ENCODE results near the gene NLGN4Y. TPM values are rescaled to one million over a fixed set of nuclear protein-coding genes. Genes with fewer than 3 reads are reported as not detected.

NLGN4Y gene
- total RNA-seq, 4 donors from 2014 or later, result 0.07 to 47.0 (median 15.0) TPM

DNA sequence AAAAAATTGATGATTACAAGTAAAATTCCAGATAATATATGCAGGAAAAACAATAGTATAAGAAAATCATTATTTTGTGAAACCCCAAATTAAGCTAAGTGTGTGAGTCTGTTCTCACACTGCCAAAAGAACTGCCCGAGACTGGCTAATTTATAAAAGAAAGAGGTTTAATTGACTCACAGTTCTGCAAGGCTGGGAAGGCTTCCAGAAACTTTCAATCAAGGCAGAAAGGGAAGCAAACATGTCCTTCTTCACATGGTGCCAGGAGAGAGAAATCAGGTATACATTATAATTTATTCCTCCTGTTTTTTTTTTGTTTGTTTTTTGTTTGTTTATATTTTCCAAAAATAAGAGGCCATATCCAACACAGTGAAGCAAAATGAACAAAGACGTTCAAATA is 276.8 kb downstream of the NLGN4Y start:
- ATAC-seq, result no peak
- no CpG with 5 or more reads among the region's 2 CpGs for WGBS, 2 donors (ENCODE audit: low coverage in 1 of 2)
- H3K27me3 ChIP-seq, result no peaks in the 10 kb centered on the region

DNA sequence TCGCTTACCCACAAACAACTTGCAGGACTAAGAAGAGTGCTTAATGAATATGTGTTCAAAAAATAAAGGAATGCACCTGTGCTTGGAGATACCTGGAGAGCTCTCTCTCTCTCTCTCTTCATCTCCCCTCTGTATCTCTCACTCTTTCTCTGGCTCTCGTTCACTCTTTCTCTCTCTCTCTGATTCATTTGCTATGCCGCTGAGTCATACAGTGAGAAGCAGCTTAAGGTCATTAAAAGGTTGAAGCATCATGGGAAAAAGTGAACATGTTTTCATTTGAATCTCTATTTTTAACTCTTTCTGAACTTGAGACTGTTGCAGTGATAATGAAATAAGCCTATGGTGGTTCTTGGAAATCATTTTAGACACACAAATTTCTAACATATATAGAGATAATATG is 277.8 kb downstream of the NLGN4Y start:
- Histone ChIP-seq H3K36me3 (no peaks in the 10 kb centered on the region), H3K9me3 (no peaks in the 10 kb centered on the region), H3K27ac (no peak overlapping the region), H3K27me3 (no peaks in the 10 kb centered on the region), H3K4me1 (no peaks in the 10 kb centered on the region), H3K4me3 (no peak overlapping the region)
- no peak for TF ChIP-seq EP300 (IDR thresholded peaks at IDR 0.05)
- TF ChIP-seq, protein P1, sequence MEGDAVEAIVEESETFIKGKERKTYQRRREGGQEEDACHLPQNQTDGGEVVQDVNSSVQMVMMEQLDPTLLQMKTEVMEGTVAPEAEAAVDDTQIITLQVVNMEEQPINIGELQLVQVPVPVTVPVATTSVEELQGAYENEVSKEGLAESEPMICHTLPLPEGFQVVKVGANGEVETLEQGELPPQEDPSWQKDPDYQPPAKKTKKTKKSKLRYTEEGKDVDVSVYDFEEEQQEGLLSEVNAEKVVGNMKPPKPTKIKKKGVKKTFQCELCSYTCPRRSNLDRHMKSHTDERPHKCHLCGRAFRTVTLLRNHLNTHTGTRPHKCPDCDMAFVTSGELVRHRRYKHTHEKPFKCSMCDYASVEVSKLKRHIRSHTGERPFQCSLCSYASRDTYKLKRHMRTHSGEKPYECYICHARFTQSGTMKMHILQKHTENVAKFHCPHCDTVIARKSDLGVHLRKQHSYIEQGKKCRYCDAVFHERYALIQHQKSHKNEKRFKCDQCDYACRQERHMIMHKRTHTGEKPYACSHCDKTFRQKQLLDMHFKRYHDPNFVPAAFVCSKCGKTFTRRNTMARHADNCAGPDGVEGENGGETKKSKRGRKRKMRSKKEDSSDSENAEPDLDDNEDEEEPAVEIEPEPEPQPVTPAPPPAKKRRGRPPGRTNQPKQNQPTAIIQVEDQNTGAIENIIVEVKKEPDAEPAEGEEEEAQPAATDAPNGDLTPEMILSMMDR (IDR thresholded peaks at IDR 0.05), result no peak
- TF ChIP-seq POLR2A (IDR thresholded peaks at IDR 0.05), result no peak
- no peak for TF ChIP-seq POLR2AphosphoS5 (IDR thresholded peaks at IDR 0.05)
- no peak for ATAC-seq
- no CpG with 5 or more reads among the region's 3 CpGs for whole genome bisulfite sequencing, 2 donors (ENCODE audit: low coverage in 1 of 2)

More for the DNA sequence above, 276.8 kb downstream of the NLGN4Y start:
- Histone ChIP-seq H3K4me1 (no peaks in the 10 kb centered on the region), H3K36me3 (no peaks in the 10 kb centered on the region), H3K4me3 (no peak overlapping the region), H3K27ac (no peak overlapping the region), H3K9me3 (no peaks in the 10 kb centered on the region)
- no peak for TF ChIP-seq POLR2A (IDR thresholded peaks at IDR 0.05)
- no peak for TF ChIP-seq EP300 (IDR thresholded peaks at IDR 0.05)
- TF ChIP-seq, protein P1 (IDR thresholded peaks at IDR 0.05), result no peak
- no peak for TF ChIP-seq POLR2AphosphoS5 (IDR thresholded peaks at IDR 0.05)

DNA sequence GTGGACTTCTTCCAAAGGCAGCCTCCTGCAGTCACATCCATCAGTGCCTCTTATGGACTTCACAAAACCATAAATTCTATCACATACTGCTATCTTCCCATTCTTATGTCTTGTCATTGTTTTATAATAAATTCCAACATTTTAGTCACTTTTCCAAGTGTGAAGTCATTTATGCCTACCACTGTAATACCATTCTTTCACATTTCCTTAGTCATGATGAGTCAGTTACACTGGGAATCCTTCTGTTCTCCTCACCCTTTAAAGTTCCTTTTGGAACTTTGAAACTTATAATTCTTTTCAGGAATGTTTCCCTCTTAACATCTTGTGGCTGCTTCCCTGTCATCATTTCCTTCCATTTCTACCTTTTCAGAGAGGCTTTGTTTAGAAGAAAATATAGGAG is 279.7 kb downstream of the NLGN4Y start:
- H3K4me1 ChIP-seq, result no peaks in the 10 kb centered on the region
- no peaks in the 10 kb centered on the region for H3K27me3 ChIP-seq
- H3K36me3 ChIP-seq, result no peaks in the 10 kb centered on the region
- H3K4me3 ChIP-seq, result no peak overlapping the region
- ATAC-seq, result no peak
- H3K27ac ChIP-seq, result no peak overlapping the region
- H3K9me3 ChIP-seq, result no peaks in the 10 kb centered on the region
- TF ChIP-seq EP300 (IDR thresholded peaks at IDR 0.05) (no peak), POLR2A (IDR thresholded peaks at IDR 0.05) (no peak), POLR2AphosphoS5 (IDR thresholded peaks at IDR 0.05) (no peak)
- TF ChIP-seq, protein P1 (IDR thresholded peaks at IDR 0.05), result no peak

DNA sequence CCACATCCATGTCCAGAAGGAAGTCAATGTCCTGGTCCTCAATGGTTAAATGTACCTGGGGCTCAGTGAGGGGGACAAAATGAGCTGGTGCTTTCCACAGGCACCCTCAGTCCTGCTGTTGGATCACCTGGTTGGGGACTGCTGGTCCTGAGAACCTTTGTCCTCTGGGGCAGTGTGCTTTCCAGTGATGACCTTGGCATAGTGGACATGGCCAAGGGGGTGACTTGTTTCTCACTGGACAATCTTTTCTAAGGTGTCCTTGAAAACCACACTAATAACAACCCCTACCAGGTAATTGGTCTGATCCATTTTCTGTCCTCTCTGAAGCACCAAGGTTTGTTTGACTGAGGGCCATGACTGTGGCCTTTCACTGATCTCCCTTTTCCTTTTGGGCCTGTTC is 294.1 kb downstream of the NLGN4Y start:
- ATAC-seq, result no peak
- Histone ChIP-seq H3K27me3 (no peaks in the 10 kb centered on the region), H3K4me3 (no peak overlapping the region), H3K27ac (no peak overlapping the region), H3K4me1 (no peaks in the 10 kb centered on the region), H3K9me3 (no peaks in the 10 kb centered on the region), H3K36me3 (no peaks in the 10 kb centered on the region)
- TF ChIP-seq, protein P1 (IDR thresholded peaks at IDR 0.05), result no peak
- TF ChIP-seq EP300 (IDR thresholded peaks at IDR 0.05) (no peak), POLR2A (IDR thresholded peaks at IDR 0.05) (no peak), POLR2AphosphoS5 (IDR thresholded peaks at IDR 0.05) (no peak)

DNA sequence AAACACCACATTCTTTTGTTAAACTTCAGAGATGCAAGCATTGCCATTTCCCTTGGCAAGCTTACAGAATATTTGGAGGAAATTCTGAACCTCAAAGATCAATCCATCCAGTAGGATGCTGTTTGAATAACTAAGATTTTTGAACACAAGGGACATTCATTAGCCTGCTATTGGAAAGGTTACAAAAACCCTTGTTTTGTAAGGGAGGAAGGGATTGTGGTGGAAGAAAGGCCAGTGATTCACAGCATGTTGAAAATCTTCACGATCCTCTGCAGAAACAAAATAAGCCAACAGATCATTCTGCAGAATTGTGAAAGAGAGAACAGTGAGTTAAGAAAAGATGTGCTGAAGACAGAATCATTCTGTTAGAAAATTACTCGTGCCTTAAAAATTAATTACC is 297.9 kb downstream of the NLGN4Y start:
- 38% methylated on average over 2 of the region's 2 CpGs; no CpG with 5 or more reads in 1 of the 2 donors for WGBS, 2 donors (ENCODE audit: low coverage in 1 of 2)
- no peaks in the 10 kb centered on the region for H3K27me3 ChIP-seq

More for the DNA sequence above, 297.9 kb downstream of the NLGN4Y start:
- ATAC-seq, result no peak
- H3K27ac ChIP-seq, result no peak overlapping the region
- H3K4me1 ChIP-seq, result no peaks in the 10 kb centered on the region
- no peaks in the 10 kb centered on the region for H3K36me3 ChIP-seq
- TF ChIP-seq POLR2AphosphoS5 (IDR thresholded peaks at IDR 0.05) (no peak), EP300 (IDR thresholded peaks at IDR 0.05) (no peak), POLR2A (IDR thresholded peaks at IDR 0.05) (no peak)
- TF ChIP-seq, protein P1 (IDR thresholded peaks at IDR 0.05), result no peak
- H3K4me3 ChIP-seq, result no peak overlapping the region
- no peaks in the 10 kb centered on the region for H3K9me3 ChIP-seq
